Neural crest cell (in vitro differentiated cells): Measurements from ENCODE around the gene FCRLB. TPM values are rescaled to one million over a fixed set of nuclear protein-coding genes. Genes with fewer than 3 reads are reported as not detected.
A peak's percentile ranks its signal among the peaks of the same experiment; 100 is the strongest.
"Not testable (repeated sequence)": the region's sequence is repeated elsewhere in the genome, so short reads cannot be mapped to it uniquely, and the experiment has no call there.

ENCODE experiments used
- DNase-seq: peaks from one replicate; pipeline ENCODE4 v3.0.0; 2021; ENCODE audit warnings: low read depth, mixed read lengths, low spot score
- H3K27ac Mint-ChIP-seq: one replicate; pipeline ENCODE4 v1.8.0; 2021; ENCODE audit warnings: mild to moderate bottlenecking, mixed read lengths; ENCODE audit not compliant: unreplicated experiment
- H3K27me3 Mint-ChIP-seq: 2 replicates; pipeline ENCODE4 v1.8.0; 2021; ENCODE audit warnings: low read depth, mild to moderate bottlenecking, mixed read lengths
- H3K36me3 Mint-ChIP-seq: 2 replicates; pipeline ENCODE4 v1.8.0; 2021; ENCODE audit warnings: low read depth, mild to moderate bottlenecking, mixed read lengths
- H3K4me1 Mint-ChIP-seq: 2 replicates; pipeline ENCODE4 v1.8.0; 2021; ENCODE audit warnings: mixed read lengths
- H3K4me3 Mint-ChIP-seq: one replicate; pipeline ENCODE4 v1.8.0; 2021; ENCODE audit warnings: mild to moderate bottlenecking, mixed read lengths
- H3K9me3 Mint-ChIP-seq: 2 replicates; pipeline ENCODE4 v1.8.0; 2021; ENCODE audit warnings: mixed read lengths
- CTCF ChIP-seq: fragments of 200-600 bp; sonication (generic); conservative IDR thresholded peaks from 2 replicates; pipeline ENCODE4 v1.5.0; 2021; ENCODE audit warnings: antibody characterized with exemption, mild to moderate bottlenecking
- total RNA-seq: library from RNA; stranded (reverse); gene quantifications from 2 replicates; pipeline ENCODE4 v1.2.1, GENCODE V29; 2021

Gene FCRLB
- total RNA-seq, 1 donor from 2014 or later = 0.40 TPM

- Mint-ChIP-seq H3K27me3 (peaks cover 21% of the 10 kb centered on the region), H3K4me1 (peaks cover 19% of the 10 kb centered on the region), H3K27ac (peak within 1 kb of the TSS; percentile 100), H3K36me3 (peaks cover 13% of the 10 kb centered on the region), H3K4me3 (peak within 1 kb of the TSS; percentile 100), H3K9me3 (no peaks in the 10 kb centered on the region)
- peak; percentile 21 for TF ChIP-seq CTCF
- DNase-seq = peak; percentile 88
Observed at GRCh38 chr1:161749509-161750407, 28.4 kb downstream of the FCRLB start, which contains the start of gene DUSP12. Gene DUSP12, plus strand, starts transcription at chr1:161749786. Its CDS starts 16 bp downstream, at chr1:161749802.

- Mint-ChIP-seq H3K9me3 (no peaks in the 10 kb centered on the region), H3K4me3 (peak overlapping the region; percentile 77), H3K27me3 (no peaks in the 10 kb centered on the region), H3K27ac (no peak overlapping the region), H3K36me3 (no peaks in the 10 kb centered on the region), H3K4me1 (peaks cover 19% of the 10 kb centered on the region)
- peak; percentile 67 for TF ChIP-seq CTCF
- no peak for DNase-seq
Observed at GRCh38 chr1:161763522-161764098, 42.3 kb downstream of the FCRLB start.

GRCh38 chr1:161766102-161766981, 45.0 kb downstream of the FCRLB start, which contains the start of gene ATF6:
Gene ATF6, plus strand, starts transcription at chr1:161766320. Its CDS starts 41 bp downstream, at chr1:161766361.
- peak within 1 kb of the TSS; percentile 98 for H3K4me3 Mint-ChIP-seq
- H3K27me3 Mint-ChIP-seq = no peaks in the 10 kb centered on the region
- no peaks in the 10 kb centered on the region for H3K36me3 Mint-ChIP-seq
- TF ChIP-seq CTCF = no peak
- H3K9me3 Mint-ChIP-seq = no peaks in the 10 kb centered on the region
- peaks cover 22% of the 10 kb centered on the region for H3K4me1 Mint-ChIP-seq
- H3K27ac Mint-ChIP-seq = peak within 1 kb of the TSS; percentile 96
- DNase-seq = peak; percentile 71

- Mint-ChIP-seq H3K36me3 (no peaks in the 10 kb centered on the region), H3K4me3 (peak overlapping the region; percentile 98), H3K4me1 (peaks cover 22% of the 10 kb centered on the region), H3K27me3 (no peaks in the 10 kb centered on the region), H3K9me3 (no peaks in the 10 kb centered on the region), H3K27ac (no peak overlapping the region)
- DNase-seq = no peak
- TF ChIP-seq CTCF = no peak
Observed at GRCh38 chr1:161768461-161768860, 47.1 kb downstream of the FCRLB start.

GRCh38 chr1:161768986-161769672, 47.8 kb downstream of the FCRLB start:
- no peak overlapping the region for H3K27ac Mint-ChIP-seq
- no peak for DNase-seq
- no peaks in the 10 kb centered on the region for H3K36me3 Mint-ChIP-seq
- no peaks in the 10 kb centered on the region for H3K9me3 Mint-ChIP-seq
- no peak for TF ChIP-seq CTCF
- no peaks in the 10 kb centered on the region for H3K27me3 Mint-ChIP-seq
- no peak overlapping the region for H3K4me3 Mint-ChIP-seq
- peaks cover 22% of the 10 kb centered on the region for H3K4me1 Mint-ChIP-seq

GRCh38 chr1:161769673-161770045, 48.3 kb downstream of the FCRLB start:
- H3K4me1 Mint-ChIP-seq = peaks cover 22% of the 10 kb centered on the region
- not testable (repeated sequence) for H3K27me3 Mint-ChIP-seq, H3K4me3 Mint-ChIP-seq, H3K9me3 Mint-ChIP-seq, H3K27ac Mint-ChIP-seq, H3K36me3 Mint-ChIP-seq, DNase-seq
